ENCODE data around the gene IRS1.

Gene IRS1

GRCh38 chr2:226758921-226759640 is 40.5 kb downstream of the IRS1 start:
- DNase-seq (ENCODE audit: low spot score), result no peak

- no peak for DNase-seq (ENCODE audit: low spot score)
Observed at GRCh38 chr2:226756131-226756530, 43.5 kb downstream of the IRS1 start.

GRCh38 chr2:226755631-226756030 is 44.0 kb downstream of the IRS1 start:
- DNase-seq (ENCODE audit: low spot score), result no peak

GRCh38 chr2:226754821-226755604 is 44.6 kb downstream of the IRS1 start:
- no peak for DNase-seq (ENCODE audit: low spot score)

GRCh38 chr2:226752887-226753286 is 46.7 kb downstream of the IRS1 start:
- DNase-seq (ENCODE audit: low spot score), result no peak

DNA sequence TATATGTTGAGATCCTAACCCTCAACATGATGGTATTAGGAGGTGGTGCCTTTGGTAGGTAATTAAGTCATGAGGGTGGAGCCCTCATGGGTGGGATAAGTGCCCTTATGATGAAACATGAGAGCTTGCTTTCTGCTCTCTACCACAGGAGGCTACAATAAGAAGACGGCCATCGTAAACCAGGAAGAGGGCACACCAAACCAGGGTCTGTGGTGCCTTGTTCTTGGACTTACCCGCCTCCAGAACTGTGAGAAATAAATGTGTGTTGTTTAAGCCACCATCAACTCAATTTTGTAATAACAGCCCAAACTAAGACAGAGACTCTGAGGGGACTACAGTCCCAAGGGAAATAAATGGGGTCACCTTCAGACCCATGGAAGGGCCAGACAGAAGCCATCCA is 52.3 kb downstream of the IRS1 start:
- no peak for DNase-seq (ENCODE audit: low spot score)

DNA sequence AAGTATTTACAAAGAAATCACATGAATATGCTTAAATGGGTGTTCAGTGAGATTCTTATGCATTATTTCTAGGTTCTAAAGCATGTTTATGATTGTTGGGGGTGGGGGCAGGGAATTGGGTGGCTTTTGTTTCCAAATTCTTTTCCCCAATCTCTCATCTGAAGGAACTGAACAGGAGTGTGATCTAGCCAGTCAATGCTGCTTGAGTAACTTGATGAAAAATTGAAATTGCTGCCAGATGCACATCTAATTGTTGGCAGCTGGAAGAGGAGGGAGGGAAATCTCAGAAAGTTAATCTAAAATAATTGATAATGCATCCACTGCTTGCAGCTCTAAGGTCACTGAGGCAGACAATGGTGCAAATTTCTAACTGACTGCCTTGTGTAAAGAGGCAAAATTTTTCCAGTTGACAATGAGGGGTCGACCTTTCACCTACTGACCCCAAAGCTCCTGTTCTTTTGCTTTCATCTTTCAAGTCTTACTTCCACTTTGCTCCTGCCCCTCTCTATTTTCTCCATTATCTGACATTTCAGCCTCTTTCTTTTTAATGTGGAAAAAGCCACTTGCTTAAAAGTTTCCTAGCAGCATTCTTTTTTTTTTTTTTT is 53.3 kb downstream of the IRS1 start:
- DNase-seq (ENCODE audit: low spot score), result no peak

GRCh38 chr2:226743915-226744314 is 55.7 kb downstream of the IRS1 start:
- no peak for DNase-seq (ENCODE audit: low spot score)

DNA sequence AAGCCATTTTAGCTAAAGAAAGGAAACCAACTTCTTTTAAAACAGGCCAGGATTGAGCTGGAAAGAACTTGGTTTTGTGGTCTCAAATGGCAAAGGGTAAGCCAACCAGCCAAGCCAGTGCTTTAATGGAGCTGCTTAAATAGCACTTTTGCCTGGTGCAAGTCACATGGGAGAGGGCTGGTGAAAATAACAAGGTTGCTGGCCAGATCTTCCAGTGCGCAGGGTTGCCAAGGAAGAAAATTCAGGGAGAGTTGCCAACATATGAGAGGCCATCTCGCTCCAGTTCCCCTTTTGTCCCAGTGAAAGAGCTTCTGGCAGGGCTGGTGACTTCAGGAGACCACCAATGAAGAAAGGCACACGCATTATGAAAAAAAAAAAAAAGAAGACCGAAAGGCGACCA is 57.3 kb downstream of the IRS1 start:
- DNase-seq (ENCODE audit: low spot score), result no peak

GRCh38 chr2:226740039-226740648 is 59.5 kb downstream of the IRS1 start:
- no peak for DNase-seq (ENCODE audit: low spot score)

- no peak for DNase-seq (ENCODE audit: low spot score)
Observed at GRCh38 chr2:226739545-226740030, 60.0 kb downstream of the IRS1 start.

GRCh38 chr2:226738821-226739544 is 60.6 kb downstream of the IRS1 start:
- no peak for DNase-seq (ENCODE audit: low spot score)

DNA sequence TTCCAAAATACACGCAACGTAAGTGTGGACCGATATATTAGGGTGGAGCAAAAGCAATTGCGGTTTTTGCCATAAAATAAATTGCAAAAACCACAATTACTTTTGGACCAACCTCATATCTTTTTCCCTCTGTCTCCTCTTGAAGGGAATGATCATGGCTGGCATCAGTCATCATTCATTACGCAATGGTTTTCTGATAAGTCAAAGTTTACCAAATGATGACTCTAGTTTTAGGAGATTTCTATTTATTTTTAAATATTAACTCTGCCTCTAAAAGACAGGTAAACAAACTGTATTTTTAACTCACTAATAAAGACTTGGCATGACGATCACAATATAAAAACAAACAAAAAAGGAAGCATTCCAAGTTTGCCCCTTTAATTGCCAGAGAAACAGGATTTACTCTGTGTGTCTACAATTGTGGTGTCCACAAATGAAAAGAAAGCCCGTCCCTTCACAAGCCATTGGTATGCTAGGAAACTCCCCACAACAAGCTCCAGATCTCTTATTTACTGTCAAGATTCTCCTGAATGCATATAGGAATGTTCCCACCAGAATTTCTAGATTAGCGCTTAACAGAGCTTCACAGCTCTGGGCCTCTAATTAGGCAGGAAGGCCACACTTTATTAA is 61.3 kb downstream of the IRS1 start:
- DNase-seq (ENCODE audit: low spot score), result no peak

GRCh38 chr2:226736382-226736781 is 63.2 kb downstream of the IRS1 start:
- no peak for DNase-seq (ENCODE audit: low spot score)

DNA sequence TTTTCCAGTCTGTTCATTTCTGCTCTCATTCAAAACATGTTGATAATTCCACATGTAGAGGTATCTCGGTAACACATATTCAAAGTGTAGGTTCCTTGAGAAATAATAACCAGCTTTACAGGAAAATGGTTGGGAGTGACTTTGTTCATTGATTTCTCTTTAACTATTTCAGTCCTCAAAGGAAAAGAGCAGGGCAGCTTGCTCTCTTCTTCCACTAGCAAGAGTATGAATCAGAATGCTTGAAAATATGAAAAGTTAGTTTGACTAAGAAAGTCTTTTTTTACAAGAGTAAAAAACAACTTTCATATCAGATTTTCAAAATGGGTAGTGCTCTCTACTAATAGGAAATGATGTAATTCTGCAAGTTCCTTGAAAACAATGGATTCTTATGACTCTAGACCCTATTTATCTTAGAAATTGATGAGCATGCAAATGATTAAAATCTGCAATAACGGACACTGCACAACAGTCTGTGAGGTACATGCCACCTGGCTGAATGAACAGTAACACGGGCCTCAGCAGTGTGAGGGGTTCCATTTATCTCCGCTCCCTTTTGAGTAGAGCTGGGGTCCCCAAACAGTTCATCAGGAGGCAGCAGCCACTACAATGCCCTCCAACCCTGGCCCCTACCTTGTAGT is 65.6 kb downstream of the IRS1 start:
- no peak for DNase-seq (ENCODE audit: low spot score)

- no peak for DNase-seq (ENCODE audit: low spot score)
Observed at GRCh38 chr2:226733189-226733858, 66.3 kb downstream of the IRS1 start.

DNA sequence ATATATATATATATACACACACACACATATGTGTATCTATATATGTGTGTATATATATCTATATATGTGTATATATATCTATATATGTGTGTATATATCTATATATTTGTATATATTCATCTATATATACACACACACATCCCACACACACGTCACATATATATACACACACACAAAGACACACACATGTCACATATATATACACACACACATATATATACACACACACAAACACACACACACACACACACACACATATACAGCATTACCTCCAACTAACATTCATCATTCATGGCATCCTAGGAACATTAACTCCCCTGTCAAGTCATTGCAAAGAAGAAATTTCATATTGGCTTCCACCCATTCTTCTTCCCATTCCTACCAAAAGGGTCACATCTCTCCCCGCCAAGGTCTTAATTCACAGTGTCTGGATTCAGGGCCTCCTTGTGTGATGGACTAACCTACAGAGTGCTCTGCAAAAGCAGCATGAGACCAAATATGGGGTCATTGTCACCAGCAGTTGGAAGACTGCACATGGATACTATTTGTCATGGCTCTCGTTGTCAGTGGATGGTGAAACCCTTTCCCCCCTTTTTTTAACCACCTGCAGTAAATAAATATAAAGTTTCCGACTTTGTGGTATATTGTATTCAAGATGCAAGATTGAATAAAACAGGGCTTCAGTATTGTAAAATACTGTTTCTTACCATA is 67.0 kb downstream of the IRS1 start:
- DNase-seq (ENCODE audit: low spot score), result no peak

GRCh38 chr2:226730481-226730880 is 69.1 kb downstream of the IRS1 start:
- DNase-seq (ENCODE audit: low spot score), result no peak

- no peak for DNase-seq (ENCODE audit: low spot score)
Observed at GRCh38 chr2:226728996-226729395, 70.6 kb downstream of the IRS1 start.

DNA sequence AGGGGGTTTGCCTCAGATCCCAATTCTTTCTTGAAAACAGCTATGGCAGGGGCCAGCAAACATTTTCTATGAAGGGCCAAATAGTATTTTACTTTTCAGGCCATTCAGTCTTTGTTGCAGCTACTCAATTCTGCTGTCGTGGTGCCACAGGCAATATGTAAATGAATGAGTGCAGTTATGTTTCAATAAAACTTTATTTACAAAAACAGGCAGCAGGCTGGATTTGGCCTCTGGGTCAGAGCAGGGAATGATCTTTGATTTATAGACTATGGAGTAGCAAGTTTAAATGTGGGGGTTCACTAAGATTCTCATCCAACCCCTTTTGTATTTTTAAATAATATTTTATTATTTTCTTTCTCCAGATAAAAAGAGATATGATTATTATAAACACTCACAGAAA is 72.4 kb downstream of the IRS1 start:
- no peak for DNase-seq (ENCODE audit: low spot score)
